Cardiac muscle cell (in vitro differentiated cells and primary cell): ENCODE results near the gene ACACB. TPM values are rescaled to one million over a fixed set of nuclear protein-coding genes. Genes with fewer than 3 reads are reported as not detected.

Experiments
- DNase-seq, 2 donors: peaks; one replicate each; pipeline versions ENCODE4 v3.0.0 to v3.0.0-alpha.2; 2010 to 2017; ENCODE audit warnings: low read depth in 1 of 2, low spot score in 1 of 2
- H3K27ac ChIP-seq: fragments of 200-600 bp; sonication (generic); 2 replicates; pipeline ENCODE4 v1.5.1; 2016
- H3K27me3 ChIP-seq: fragments of 200-600 bp; sonication (generic); 2 replicates; pipeline ENCODE4 v1.6.0; 2016; ENCODE audit warnings: control low read depth
- H3K36me3 ChIP-seq: fragments of 200-600 bp; sonication (generic); 2 replicates; pipeline ENCODE4 v1.5.1; 2016; ENCODE audit warnings: control low read depth
- H3K4me1 ChIP-seq: fragments of 200-600 bp; sonication (generic); 2 replicates; pipeline ENCODE4 v1.8.1; 2017; ENCODE audit warnings: low read depth, mild to moderate bottlenecking, mixed run types
- H3K4me3 ChIP-seq: fragments of 200-600 bp; sonication (generic); 2 replicates; pipeline ENCODE4 v1.5.1; 2016; ENCODE audit warnings: mild to moderate bottlenecking
- H3K9me3 ChIP-seq: fragments of 200-600 bp; sonication (generic); 2 replicates; pipeline ENCODE4 v1.5.1; 2017; ENCODE audit warnings: low read depth, mild to moderate bottlenecking, control low read depth
- CTCF ChIP-seq: IDR thresholded peaks from 2 replicates; pipeline ENCODE4 v1.5.1; 2012; ENCODE audit warnings: low read depth, mild to moderate bottlenecking, low read length
- polyA plus RNA-seq: library from polyadenylated mRNA; unstranded; fragments of >200 nt; fragmentation: Nextera tagmentation; extraction: Ambion mirVana; gene quantifications from 2 replicates; pipeline ENCODE4 v1.2.1, GENCODE V29; 2016
- total RNA-seq: library from RNA; depleted of rRNA; stranded (reverse); fragments of >200 nt; gene quantifications from 2 replicates; pipeline ENCODE4 v1.2.3, GENCODE V29; 2016

The ACACB gene
- total and polyA plus RNA-seq, 2 experiments from 2014 or later: 28.9 to 78.0 TPM

GRCh38 chr12:109116611-109116949, 193 bp downstream of the ACACB start:
- H3K27ac ChIP-seq: peak overlapping the region; percentile 97
- peak overlapping the region; percentile 14 for H3K4me3 ChIP-seq
- H3K27me3 ChIP-seq: no peaks in the 10 kb centered on the region
- TF ChIP-seq CTCF: no peak
- H3K9me3 ChIP-seq: no peaks in the 10 kb centered on the region
- H3K36me3 ChIP-seq: no peaks in the 10 kb centered on the region
- DNase-seq: no peak
- peaks cover 73% of the 10 kb centered on the region for H3K4me1 ChIP-seq

DNA sequence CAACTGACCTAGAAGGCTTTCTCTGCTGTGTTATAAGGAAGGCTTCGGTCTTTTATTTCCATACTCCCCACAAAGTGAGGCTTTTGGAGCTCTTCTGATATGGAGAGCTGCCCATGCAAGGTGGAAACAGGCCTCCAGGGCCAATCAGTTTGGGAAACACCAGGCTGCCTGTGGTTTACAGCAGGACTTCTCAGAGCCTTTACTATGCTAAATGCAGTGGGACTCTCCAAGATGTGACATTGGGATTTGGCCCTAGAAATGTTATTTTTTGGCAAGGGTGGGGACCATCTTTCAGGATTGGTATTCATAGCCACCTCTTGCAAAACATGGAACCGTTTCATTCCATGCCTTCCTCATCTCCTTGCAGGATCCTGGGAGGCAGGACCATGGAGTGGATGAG, 3.7 kb downstream of the ACACB start:
- H3K4me1 ChIP-seq: peaks cover 53% of the 10 kb centered on the region
- peak overlapping the region; percentile 97 for H3K27ac ChIP-seq
- no peak for DNase-seq
- no peaks in the 10 kb centered on the region for H3K36me3 ChIP-seq
- no peak for TF ChIP-seq CTCF
- H3K4me3 ChIP-seq: no peak overlapping the region
- H3K27me3 ChIP-seq: no peaks in the 10 kb centered on the region
- no peaks in the 10 kb centered on the region for H3K9me3 ChIP-seq

GRCh38 chr12:109120557-109120956, 4.2 kb downstream of the ACACB start:
- H3K27ac ChIP-seq: peak overlapping the region; percentile 97
- H3K27me3 ChIP-seq: no peaks in the 10 kb centered on the region
- no peak for DNase-seq
- H3K4me1 ChIP-seq: peaks cover 50% of the 10 kb centered on the region
- no peaks in the 10 kb centered on the region for H3K9me3 ChIP-seq
- H3K36me3 ChIP-seq: no peaks in the 10 kb centered on the region
- no peak for TF ChIP-seq CTCF
- H3K4me3 ChIP-seq: no peak overlapping the region

GRCh38 chr12:109121346-109121880, 5.0 kb downstream of the ACACB start:
- no peak for TF ChIP-seq CTCF
- H3K9me3 ChIP-seq: no peaks in the 10 kb centered on the region
- no peak overlapping the region for H3K4me3 ChIP-seq
- H3K36me3 ChIP-seq: no peaks in the 10 kb centered on the region
- no peaks in the 10 kb centered on the region for H3K27me3 ChIP-seq
- peaks cover 42% of the 10 kb centered on the region for H3K4me1 ChIP-seq
- H3K27ac ChIP-seq: no peak overlapping the region
- DNase-seq: no peak

GRCh38 chr12:109124878-109125648, 8.7 kb downstream of the ACACB start:
- Histone ChIP-seq H3K36me3 (no peaks in the 10 kb centered on the region), H3K27ac (peak overlapping the region; percentile 79), H3K27me3 (no peaks in the 10 kb centered on the region), H3K9me3 (no peaks in the 10 kb centered on the region), H3K4me3 (no peak overlapping the region), H3K4me1 (peaks cover 20% of the 10 kb centered on the region)
- no peak for DNase-seq
- TF ChIP-seq CTCF: no peak
